22Rv1 (cell line): ENCODE results near the gene BRK1.
A peak's percentile ranks its signal among the peaks of the same experiment; 100 is the strongest.

Source experiments
- H3K27ac ChIP-seq: fragments of 450-650 bp; 2 replicates; pipeline ENCODE4 v1.5.1; 2017
- ZFX ChIP-seq: fragments of 450-650 bp; IDR thresholded peaks from 2 replicates; pipeline ENCODE4 v1.6.1; 2017; ENCODE audit warnings: antibody characterized with exemption, borderline replicate concordance
- TF ChIP-seq, protein P1 (sequence below): fragments of 450-650 bp; IDR thresholded peaks from 2 replicates; pipeline ENCODE4 v1.5.1; 2017; ENCODE audit warnings: mild to moderate bottlenecking

Gene BRK1

GRCh38 chr3:10093678-10094077 lies 21.8 kb upstream of the BRK1 start:
- H3K27ac ChIP-seq, result no peak overlapping the region
- TF ChIP-seq, protein P1, sequence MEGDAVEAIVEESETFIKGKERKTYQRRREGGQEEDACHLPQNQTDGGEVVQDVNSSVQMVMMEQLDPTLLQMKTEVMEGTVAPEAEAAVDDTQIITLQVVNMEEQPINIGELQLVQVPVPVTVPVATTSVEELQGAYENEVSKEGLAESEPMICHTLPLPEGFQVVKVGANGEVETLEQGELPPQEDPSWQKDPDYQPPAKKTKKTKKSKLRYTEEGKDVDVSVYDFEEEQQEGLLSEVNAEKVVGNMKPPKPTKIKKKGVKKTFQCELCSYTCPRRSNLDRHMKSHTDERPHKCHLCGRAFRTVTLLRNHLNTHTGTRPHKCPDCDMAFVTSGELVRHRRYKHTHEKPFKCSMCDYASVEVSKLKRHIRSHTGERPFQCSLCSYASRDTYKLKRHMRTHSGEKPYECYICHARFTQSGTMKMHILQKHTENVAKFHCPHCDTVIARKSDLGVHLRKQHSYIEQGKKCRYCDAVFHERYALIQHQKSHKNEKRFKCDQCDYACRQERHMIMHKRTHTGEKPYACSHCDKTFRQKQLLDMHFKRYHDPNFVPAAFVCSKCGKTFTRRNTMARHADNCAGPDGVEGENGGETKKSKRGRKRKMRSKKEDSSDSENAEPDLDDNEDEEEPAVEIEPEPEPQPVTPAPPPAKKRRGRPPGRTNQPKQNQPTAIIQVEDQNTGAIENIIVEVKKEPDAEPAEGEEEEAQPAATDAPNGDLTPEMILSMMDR, result no peak
- no peak for TF ChIP-seq ZFX

- TF ChIP-seq, protein P1, result no peak
- TF ChIP-seq ZFX, result no peak
- no peak overlapping the region for H3K27ac ChIP-seq
These were observed 16.4 kb upstream of the BRK1 start for GRCh38 chr3:10099041-10099440.

GRCh38 chr3:10106919-10107318 lies 8.6 kb upstream of the BRK1 start:
- no peak overlapping the region for H3K27ac ChIP-seq
- no peak for TF ChIP-seq ZFX

DNA sequence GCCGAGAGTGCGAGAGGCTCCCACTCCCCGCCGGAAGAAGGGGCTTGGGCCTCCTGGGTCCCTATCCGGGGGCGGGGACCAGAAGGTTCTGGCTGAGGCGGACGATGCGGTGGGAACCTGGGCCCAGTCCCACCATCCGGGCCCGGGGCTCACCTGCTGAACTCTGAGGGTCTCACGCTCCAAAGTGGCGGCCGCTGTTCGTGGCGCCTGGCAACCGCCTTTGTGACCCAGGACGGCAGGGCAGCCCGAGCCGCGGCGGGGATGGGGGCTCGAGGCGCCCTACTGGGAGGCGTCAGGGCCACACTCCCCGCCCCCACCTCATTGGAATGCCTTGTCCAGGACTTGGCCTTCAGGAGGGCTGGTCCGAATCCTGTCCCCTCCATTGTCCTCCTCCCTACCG lies 7.4 kb upstream of the BRK1 start, which contains the start of gene FANCD2OS:
Gene FANCD2OS, minus strand, starts transcription at position 165 of the 400 bp plus-strand sequence. CDS start 3,481 bp downstream, outside the sequence.
- no peak within 1 kb of the TSS for H3K27ac ChIP-seq
- TF ChIP-seq ZFX, result no peak
- TF ChIP-seq, protein P1, result no peak

DNA sequence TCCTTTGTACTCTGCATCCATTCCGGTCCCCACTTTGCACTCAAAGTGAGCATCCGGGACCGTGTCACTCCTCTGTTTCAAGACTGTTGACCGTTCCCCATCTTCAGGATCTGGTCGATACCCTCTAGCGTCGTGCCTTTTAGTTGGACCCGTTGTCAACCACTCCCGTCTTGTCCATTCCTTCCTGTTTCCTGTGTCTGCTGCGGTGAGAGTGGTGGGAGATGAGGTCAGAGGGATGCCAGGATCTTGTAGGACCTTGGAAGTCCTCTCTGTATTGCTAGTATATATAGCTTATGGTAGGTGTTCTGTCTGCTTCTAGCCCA lies 624 bp downstream of the BRK1 start:
- H3K27ac ChIP-seq, result peak overlapping the region; percentile 71
- no peak for TF ChIP-seq ZFX
- TF ChIP-seq, protein P1, result no peak

DNA sequence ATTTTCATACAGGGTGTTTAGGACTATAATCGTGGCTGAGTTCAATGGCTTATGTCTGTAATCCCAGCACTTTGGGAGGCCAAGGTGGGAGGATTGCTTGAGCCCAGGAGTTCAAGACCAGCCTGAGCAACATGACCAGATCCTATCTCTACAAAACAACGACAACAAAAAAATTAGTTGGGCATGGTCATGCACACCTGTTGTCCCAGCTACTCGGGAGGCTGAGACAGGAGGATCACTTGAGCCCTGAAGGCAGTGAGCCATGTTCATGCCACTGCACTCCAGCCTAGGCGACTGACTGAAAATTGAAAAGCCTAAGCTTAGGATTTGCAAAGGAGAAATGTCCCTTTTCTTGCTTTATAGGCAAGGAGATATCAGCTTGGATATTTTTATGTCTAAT lies 1.5 kb downstream of the BRK1 start:
- H3K27ac ChIP-seq, result no peak overlapping the region
- TF ChIP-seq, protein P1, result no peak
- no peak for TF ChIP-seq ZFX

- H3K27ac ChIP-seq, result no peak overlapping the region
- no peak for TF ChIP-seq ZFX
- TF ChIP-seq, protein P1, result no peak
These were observed 3.9 kb downstream of the BRK1 start for GRCh38 chr3:10119376-10119775.

DNA sequence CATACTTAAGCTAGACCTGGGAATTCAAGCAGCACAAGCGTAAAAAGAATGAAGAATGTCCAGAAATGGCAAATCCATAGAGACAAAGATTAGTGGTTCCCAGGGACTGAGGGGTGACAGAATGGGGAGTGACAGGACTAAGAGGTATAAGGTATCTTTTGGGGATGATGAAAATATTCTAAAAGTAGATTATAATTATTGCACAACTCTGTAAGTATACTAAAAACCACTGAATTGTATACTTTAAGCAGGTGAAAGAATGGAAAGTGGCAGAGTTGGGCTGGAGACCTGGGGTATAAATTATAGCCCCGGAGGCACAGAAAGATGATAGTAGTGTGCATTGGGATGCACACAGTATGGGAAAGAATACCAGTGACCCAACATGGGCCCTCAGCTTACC lies 5.6 kb downstream of the BRK1 start:
- TF ChIP-seq ZFX, result no peak
- TF ChIP-seq, protein P1, result no peak
- no peak overlapping the region for H3K27ac ChIP-seq
